HG02571 (cell line): ENCODE results near the gene AMIGO3.
"Not testable (repeated sequence)": the region's sequence is repeated elsewhere in the genome, so short reads cannot be mapped to it uniquely, and the experiment has no call there.

Source experiments
- ATAC-seq: cut with Tn5 transposase; IDR thresholded peaks from one replicate; pipeline ENCODE4 v1.9.1; 2021; ENCODE audit warnings: mild to moderate bottlenecking, moderate library complexity; ENCODE audit not compliant: unreplicated experiment

Gene AMIGO3

GRCh38 chr3:49689908-49690624 lies 29.4 kb downstream of the AMIGO3 start:
- not testable (repeated sequence) for ATAC-seq

- ATAC-seq: peak; percentile 62
These were observed 30.2 kb downstream of the AMIGO3 start, which contains the start of the genes MST1 and RNF123 for GRCh38 chr3:49689046-49689907. Gene MST1 (minus strand): TSS chr3:49689474. CDS start chr3:49688691, 783 bp downstream. Gene RNF123 (plus strand): TSS chr3:49689557. CDS start chr3:49691166, 1,609 bp downstream.

DNA sequence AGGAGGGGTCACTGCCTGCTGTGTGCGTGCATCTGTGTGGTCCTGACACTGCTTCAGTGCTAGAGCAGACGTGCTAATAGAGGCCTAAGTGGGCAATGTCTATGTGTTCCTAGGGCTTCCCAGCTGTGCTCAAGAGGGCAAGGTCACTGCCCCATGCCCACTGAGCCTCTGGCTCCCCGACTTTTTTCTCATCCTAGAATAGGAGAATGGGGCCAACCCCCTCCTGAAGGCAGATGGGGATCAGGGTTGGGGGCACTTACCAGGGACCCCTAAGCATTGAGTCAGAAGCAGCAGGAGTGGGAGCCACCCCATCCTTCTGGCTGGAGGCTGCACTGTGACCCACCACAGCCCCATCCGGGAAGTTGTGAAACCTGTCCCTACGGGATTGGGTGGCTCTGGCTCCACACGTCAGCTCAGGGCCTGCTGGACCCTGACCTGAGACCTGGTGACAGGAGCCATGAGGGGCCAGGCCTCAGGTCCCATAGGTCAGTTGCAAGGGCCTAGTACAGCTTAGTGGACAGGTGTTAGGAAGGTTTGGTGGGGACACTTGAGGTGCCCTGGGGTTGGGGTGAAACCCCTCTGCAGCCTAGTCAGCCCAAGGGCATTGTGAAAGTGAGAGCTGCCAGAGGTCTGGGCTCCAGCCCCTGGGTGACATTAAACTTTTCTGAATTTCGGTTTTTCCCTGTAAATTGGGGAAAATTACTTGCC lies 31.0 kb downstream of the AMIGO3 start:
- ATAC-seq: peak; percentile 12

GRCh38 chr3:49687424-49687795 lies 32.1 kb downstream of the AMIGO3 start:
- ATAC-seq: not testable (repeated sequence)

- ATAC-seq: not testable (repeated sequence)
These were observed 32.6 kb downstream of the AMIGO3 start for GRCh38 chr3:49686769-49687423.

DNA sequence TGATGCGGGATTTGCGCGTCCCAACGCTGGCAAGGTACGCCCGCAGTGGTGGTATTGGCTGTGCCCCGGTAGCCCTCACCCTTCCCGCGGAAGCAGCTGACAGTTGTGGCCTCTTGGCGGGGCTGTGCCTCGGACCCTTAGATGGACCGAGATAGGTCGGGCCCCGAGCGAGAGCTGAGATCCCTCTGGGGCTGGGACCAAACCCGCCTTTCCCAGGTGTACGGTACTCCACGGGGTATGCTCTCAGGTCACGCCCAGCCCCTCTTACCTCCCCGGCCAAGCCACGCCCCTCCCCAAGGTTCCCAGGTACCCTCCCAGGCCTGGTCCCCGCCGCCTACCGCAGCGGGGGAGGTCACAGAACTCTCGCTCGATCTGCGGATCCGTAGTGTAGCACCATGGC lies 33.1 kb downstream of the AMIGO3 start:
- ATAC-seq: not testable (repeated sequence)

GRCh38 chr3:49685846-49686245 lies 33.6 kb downstream of the AMIGO3 start:
- not testable (repeated sequence) for ATAC-seq

GRCh38 chr3:49685103-49685502 lies 34.4 kb downstream of the AMIGO3 start:
- not testable (repeated sequence) for ATAC-seq

DNA sequence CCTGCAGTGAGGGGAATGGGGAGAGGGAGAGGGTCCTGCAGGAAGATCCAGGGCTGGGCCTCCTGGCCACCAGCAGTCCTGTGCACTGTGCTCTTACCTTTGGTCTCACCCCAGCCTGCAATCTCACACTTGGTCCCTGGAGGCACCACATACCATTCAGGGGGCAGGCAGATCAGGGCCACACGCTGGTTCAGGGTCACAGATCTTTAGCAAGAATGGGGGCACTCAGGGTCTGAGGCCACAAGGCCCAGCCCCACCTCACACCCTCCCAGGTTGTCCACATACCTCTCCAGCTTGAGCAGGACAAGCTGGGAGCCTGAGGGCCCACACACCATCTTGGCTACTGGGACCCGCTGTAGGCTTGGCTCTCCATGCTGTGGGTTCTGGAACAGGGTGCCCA lies 35.0 kb downstream of the AMIGO3 start:
- not testable (repeated sequence) for ATAC-seq

GRCh38 chr3:49683162-49683561 lies 36.3 kb downstream of the AMIGO3 start:
- no peak for ATAC-seq

GRCh38 chr3:49681543-49681942 lies 37.9 kb downstream of the AMIGO3 start:
- ATAC-seq: no peak

GRCh38 chr3:49681232-49681522 lies 38.3 kb downstream of the AMIGO3 start:
- no peak for ATAC-seq

DNA sequence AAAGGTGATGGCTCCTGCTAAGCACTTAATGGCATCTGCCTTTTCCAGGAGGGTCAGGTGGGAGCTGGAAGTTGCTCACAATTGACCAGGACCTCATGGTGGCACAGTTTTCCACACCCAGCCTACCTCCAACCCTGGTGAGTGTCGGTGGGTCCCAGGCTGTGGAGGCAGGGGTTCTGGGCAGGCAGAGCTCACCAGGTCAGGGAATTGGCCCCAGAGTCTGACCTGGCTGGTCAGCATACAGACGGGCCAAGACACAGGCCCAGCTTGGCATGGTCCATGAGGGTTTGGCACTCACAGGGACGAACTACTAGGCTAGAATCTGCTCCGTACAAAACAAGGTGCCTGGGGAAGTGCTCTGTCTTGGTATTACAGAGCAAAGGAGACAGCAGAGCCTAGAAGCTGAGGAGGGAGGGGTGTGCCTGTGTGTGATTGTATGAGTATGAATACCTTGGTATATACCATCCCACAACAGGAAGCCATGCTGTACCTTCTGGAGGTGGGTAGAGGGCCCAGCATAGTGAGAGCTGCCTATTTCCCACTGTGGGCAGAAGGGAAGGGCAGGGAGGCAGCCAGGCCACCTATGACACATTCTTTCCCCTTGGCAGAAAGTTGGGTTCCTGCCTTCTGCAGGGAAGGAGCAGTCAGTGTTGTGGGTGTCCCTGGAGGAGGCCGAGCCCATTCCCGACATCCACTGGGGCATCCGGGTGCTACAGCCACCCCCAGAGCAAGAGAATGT lies 38.8 kb downstream of the AMIGO3 start:
- ATAC-seq: no peak

DNA sequence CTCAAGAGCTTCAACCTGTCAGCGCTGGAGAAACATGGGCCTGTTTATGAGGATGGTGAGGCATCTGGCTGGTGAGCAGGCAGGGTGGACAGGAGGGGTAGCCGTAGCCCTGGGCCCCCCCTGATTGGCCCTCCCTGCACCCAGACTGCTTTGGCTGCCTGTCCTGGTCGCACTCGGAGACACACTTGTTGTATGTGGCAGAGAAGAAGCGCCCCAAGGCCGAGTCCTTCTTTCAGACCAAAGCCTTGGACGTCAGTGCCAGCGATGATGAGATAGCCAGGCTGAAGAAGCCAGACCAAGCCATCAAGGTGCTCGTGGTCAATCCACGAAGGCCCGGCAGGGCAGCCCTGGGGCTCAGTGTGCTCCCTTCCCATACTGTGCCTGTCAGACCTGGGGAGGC lies 43.6 kb downstream of the AMIGO3 start:
- no peak for ATAC-seq

- ATAC-seq: peak; percentile 16
These were observed 44.9 kb downstream of the AMIGO3 start for GRCh38 chr3:49674497-49674983.

- ATAC-seq: peak; percentile 77
These were observed 45.6 kb downstream of the AMIGO3 start, which contains the start of gene APEH for GRCh38 chr3:49673715-49674496. Gene APEH (plus strand): TSS chr3:49674351. CDS start chr3:49674402, 51 bp downstream.

GRCh38 chr3:49673121-49673714 lies 46.3 kb downstream of the AMIGO3 start:
- ATAC-seq: no peak
